Subcutaneous adipose tissue (tissue), 4 donors: ENCODE results near the gene CFAP221. TPM values are rescaled to one million over a fixed set of nuclear protein-coding genes. Genes with fewer than 3 reads are reported as not detected.

Source experiments
- total RNA-seq, 4 donors: library from RNA; depleted of rRNA; stranded (reverse); fragments of >200 nt; gene quantifications; one replicate each; pipeline ENCODE4 v1.1.0, GENCODE V29; 2016
- TF ChIP-seq, protein P1 (sequence below): fragments of 450-650 bp; IDR thresholded peaks from one replicate; pipeline ENCODE4 v1.5.1; 2016; ENCODE audit warnings: low read depth, mild to moderate bottlenecking, control low read depth, antibody characterized with exemption, moderate library complexity

CFAP221 gene
- total RNA-seq, 4 donors from 2014 or later: 1.3 to 1.4 (median 1.3) TPM; not detected in 1

DNA sequence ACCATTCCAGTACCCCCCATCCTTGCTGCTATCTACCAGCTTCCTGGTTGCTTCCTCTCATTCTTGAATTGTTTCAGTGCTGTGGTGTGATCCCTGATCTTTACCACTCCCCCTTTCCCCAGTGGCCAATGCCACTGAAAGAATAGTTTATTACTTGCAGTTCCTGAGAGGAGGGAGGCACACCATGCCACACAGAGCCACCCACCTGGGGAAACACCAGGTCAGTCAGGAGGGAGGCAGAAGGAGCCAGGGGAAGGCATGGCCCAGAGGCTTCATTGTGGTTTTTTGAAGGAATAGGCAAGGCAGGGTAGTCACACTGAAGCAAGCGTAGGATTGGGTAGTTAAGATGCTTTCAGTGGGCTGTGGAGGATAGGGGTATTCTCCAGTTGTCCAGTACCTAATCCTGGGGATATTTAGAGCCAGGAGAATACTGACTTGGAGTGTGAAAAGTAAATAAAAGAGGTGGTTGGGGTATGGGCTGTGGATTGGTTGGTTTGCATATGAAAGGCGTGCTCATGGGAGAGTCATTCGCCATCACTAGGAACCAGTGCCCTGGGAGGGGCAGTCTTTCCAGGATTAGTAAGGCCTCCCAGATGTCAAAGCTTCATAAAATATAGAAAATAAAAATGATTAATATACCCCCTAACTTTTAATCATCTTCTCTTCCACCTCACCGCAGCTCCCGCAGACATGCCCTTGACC lies 128.1 kb downstream of the CFAP221 start:
- TF ChIP-seq, protein P1, sequence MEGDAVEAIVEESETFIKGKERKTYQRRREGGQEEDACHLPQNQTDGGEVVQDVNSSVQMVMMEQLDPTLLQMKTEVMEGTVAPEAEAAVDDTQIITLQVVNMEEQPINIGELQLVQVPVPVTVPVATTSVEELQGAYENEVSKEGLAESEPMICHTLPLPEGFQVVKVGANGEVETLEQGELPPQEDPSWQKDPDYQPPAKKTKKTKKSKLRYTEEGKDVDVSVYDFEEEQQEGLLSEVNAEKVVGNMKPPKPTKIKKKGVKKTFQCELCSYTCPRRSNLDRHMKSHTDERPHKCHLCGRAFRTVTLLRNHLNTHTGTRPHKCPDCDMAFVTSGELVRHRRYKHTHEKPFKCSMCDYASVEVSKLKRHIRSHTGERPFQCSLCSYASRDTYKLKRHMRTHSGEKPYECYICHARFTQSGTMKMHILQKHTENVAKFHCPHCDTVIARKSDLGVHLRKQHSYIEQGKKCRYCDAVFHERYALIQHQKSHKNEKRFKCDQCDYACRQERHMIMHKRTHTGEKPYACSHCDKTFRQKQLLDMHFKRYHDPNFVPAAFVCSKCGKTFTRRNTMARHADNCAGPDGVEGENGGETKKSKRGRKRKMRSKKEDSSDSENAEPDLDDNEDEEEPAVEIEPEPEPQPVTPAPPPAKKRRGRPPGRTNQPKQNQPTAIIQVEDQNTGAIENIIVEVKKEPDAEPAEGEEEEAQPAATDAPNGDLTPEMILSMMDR: no peak

DNA sequence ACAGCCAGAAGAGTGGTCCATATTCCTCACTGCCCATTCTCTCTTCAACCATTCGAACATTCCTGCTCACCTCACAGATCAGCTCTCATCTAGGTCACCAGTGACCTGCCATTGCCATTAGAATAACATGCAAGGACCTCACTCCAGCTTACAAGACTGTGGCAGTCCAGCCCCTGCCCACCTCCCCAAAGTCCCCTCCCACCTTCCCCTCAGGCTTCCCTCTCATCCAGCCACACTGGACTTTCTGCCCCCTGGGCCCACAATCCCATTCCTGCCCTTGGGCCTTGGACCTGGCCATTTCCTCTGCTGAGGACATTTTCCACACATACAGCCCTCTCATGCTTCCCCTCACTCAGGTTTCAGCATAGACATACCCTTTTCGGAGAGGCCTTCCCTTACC lies 129.5 kb downstream of the CFAP221 start:
- TF ChIP-seq, protein P1: no peak

DNA sequence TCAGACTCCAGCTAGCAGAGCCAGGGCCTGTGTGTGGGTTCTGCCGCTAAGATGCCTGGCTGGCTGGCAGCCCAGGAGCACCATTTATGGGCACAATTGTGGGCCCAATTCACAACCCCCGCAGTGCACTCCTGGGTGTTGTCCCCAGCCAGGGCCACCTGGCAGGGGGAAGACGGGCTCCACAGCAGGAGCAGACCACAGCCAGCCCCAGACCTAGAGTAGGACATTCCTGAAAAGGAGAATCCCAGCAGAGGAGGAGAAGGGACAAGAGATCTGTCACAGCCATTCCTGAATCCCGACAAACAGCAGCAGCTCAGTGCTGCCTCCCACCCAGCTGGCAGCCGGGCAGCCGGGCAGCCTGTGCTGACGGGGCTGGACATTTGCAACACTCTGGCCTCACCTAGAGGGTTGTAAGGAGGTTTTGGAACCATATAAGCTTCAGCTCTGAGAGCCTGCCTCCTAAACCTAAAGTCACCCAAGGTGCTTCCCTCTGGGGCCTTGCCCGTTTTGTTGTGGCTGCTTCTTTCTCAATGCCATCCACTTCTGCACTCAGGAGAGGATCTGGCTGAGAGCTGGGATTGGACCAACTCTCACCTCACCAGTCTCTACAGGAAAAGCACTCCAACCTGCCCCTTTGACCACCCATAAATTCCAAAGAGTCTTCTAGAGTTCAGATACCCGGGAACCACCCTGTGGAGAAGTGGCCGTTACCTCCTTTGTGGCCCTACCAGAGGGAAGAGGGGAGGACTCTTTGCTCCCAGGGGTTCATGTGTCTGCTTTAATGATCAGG lies 130.7 kb downstream of the CFAP221 start:
- TF ChIP-seq, protein P1: no peak

DNA sequence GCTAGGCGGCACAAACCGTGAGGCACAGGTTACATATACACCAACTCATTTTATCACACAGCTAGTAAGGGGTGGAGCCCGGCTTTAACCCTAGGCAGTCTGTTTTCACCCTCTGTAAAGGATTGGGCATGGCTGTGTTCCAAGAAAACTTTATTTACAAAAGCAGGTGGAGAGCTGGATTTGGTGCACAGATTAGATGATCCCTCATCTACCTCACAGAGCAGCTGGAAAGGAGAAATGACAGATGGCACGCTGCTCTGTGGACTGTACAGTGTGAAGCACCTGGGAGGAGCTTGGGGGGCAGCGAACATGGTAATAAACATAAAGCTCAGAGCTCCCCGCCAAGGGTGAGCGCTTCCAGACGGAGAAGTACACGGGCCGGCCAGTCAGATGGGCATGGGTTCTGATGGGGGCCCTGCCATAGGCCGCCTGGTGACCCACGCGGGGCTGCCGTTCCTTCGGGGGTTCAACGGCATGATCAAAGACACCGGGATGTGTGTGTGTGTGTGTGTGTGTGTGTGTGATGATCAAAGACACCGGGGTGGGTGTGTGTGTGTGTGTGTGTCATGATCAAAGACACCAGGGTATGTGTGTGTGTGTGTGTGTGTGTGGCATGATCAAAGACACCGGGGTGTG lies 133.9 kb downstream of the CFAP221 start:
- TF ChIP-seq, protein P1: no peak

DNA sequence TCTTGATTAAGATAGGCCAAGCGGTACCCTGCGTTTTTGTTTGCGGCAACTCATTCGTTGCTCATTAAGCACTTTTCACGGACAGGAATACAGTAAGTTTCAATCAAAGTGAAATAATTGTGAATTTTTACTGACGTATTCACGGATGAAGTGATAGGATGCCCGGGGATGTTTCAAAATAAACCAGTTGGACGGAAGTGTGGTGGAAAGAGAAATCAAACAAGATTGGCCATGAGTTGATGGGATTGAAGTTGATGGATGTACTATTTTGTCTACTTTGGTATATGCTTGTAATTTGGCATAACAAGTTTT lies 135.2 kb downstream of the CFAP221 start:
- TF ChIP-seq, protein P1: no peak

DNA sequence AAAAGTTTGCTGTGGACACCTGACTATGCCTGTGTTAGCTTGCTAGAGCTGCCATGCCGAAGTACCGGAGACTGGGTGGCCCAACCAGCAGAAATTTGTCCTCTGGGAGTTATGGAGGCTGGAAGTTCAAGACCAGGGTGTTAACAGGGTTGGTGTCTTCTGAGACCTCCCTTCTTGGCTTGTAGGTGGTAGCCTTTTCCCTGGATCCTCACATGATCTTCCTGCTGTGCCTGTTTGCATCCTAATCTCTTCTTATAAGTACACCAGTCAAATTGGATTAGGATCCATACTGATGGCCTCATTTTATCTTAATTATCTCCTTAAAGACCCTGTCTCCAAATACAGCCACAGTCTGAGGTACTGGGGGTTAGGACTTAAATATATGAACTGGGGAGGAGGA lies 135.6 kb downstream of the CFAP221 start:
- TF ChIP-seq, protein P1: no peak
